Measurements from ENCODE around the gene ASIC3. TPM values are rescaled to one million over a fixed set of nuclear protein-coding genes. Genes with fewer than 3 reads are reported as not detected.

The ASIC3 gene
- not detected in 2 replicates for total RNA-seq (2012; rRNA removed)
- 0.70 and 0.74 TPM in 2 replicates for polyA plus RNA-seq (2012; rRNA removed)
- polyA plus RNA-seq (2012; cell fraction: cytosol; rRNA removed) = 0.21 and 0.38 TPM in 2 replicates
- 4.8 and 9.1 TPM in 2 replicates for polyA plus RNA-seq (2012; cell fraction: nucleus; rRNA removed; ENCODE audit: low replicate concordance)
- Bru-seq, nascent RNA = percentile 28 among the genes with signal in this experiment
- BruChase-seq, experiment 1, labeled RNA remaining after a 6-hour chase = percentile 50 among the genes with signal in this experiment
- BruChase-seq, experiment 2, labeled RNA remaining after a 2-hour chase = percentile 37 among the genes with signal in this experiment
- long read RNA-seq, partial matches to known transcripts = 2 of 3 reads
- long read RNA-seq, other reads (novel, unspliced or antisense) = 1 of 3 reads

DNA sequence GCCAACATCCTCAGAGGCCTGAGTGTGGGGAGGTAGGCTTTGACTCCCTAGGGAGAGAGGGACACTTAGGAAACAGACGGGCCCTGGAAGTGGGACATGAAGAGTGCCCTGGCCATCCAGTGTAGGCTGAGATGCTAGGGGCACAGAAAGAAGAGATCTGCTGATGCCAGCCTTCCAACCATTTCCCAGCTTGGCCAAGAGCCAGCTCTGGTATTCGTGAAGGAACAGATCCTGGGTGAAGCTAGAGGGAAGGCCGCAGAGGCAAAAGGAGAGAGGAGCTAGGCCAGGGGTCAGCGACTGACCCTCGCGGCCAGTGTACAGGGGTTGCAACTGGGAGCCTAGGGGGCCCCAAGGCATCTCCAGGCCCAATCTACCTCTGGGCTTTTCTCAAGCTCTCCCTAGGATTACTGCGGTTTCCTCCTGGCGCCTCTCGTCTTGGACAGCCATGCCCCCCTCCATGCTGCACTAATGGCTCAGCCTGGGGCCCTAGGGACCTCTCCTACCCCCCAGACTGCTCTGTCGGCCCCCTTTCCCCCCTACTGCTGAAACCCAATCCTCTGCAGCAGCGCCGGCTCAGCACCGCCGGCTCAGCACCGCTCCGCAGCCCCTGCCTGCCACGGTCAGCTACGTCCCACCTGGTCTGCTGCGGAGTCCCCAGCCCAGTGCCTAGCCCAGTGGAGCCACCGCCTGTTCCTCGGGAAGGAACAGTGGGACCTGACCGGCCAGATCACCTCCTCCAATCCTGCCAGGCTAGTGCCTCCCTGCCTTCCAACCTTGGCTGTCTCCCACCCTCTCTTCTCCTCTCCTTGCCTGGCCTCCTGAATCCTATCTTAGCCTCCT, at the start of gene ASIC3:
ASIC3 (plus strand) TSS at position 556 of the 840 bp plus-strand sequence. CDS start 355 bp downstream, outside the sequence.
- dilution Hi-C loops (cut with HindIII; ENCODE audit: low sequenced_read_pairs, unreplicated experiment) (no loop called here), intact Hi-C loops (cut with micrococcal nuclease) (no loop called here), in situ Hi-C loops (cut with MboI; ENCODE audit: low sequenced_read_pairs) (no loop called here)
- Histone ChIP-seq H4K5ac (ENCODE audit: low read depth, low read length) (no peak within 1 kb of the TSS), H3K4me3 (ENCODE audit: insufficient read depth, low read depth, low read length) (no peak within 1 kb of the TSS), H3K9me3 (ENCODE audit: control insufficient read depth, insufficient read depth, low read length) (no peaks in the 10 kb centered on the region), H2AK5ac (ENCODE audit: low read depth, low read length) (no peak within 1 kb of the TSS), H3K27me3 (ENCODE audit: control insufficient read depth, insufficient read depth, low read length) (no peaks in the 10 kb centered on the region; the same call in 1 of the 2 replicates), H3K56ac (ENCODE audit: extremely low read depth, insufficient read depth, low read length) (no peak within 1 kb of the TSS), H4K20me1 (ENCODE audit: insufficient read depth, low read length) (peaks cover 18% of the 10 kb centered on the region), H2AK9ac (replicated peaks; ENCODE audit: low read depth, low read length, poor library complexity) (no peak within 1 kb of the TSS), H2BK20ac (ENCODE audit: low read depth, low read length) (no peak within 1 kb of the TSS), H3K18ac (ENCODE audit: low read depth, low read length) (no peak within 1 kb of the TSS), H3K23ac (ENCODE audit: low read depth, low read length) (no peak within 1 kb of the TSS), H3K4ac (ENCODE audit: low read depth, low read length) (no peak within 1 kb of the TSS), H3K36me3 (ENCODE audit: control insufficient read depth, insufficient read depth, low read length) (peaks cover 5% of the 10 kb centered on the region; the same call in 1 of the 2 replicates), H3K79me1 (ENCODE audit: low read depth in 1 of 2, low read length in 2 of 2) (no peaks in the 10 kb centered on the region), H3K14ac (replicated peaks; ENCODE audit: low read depth, low read length) (no peak within 1 kb of the TSS), H3K9ac (ENCODE audit: low read depth, low read length) (no peak within 1 kb of the TSS), H3K4me1 (ENCODE audit: control insufficient read depth, insufficient read depth, low read length) (peaks cover 11% of the 10 kb centered on the region; the same call in 1 of the 2 replicates), H3K9me1 (ENCODE audit: insufficient read depth, low read length) (peaks cover 6% of the 10 kb centered on the region; the same call in 1 of the 2 replicates), H2AFZ (replicated peaks; ENCODE audit: low read length, poor library complexity) (no peak within 1 kb of the TSS), H3K4me2 (ENCODE audit: low read depth, low read length) (peak within 1 kb of the TSS; percentile 13; the same call in 1 of the 2 replicates), H3K27ac (ENCODE audit: insufficient read depth, low read length) (no peak within 1 kb of the TSS), H2BK120ac (ENCODE audit: low read depth, low read length) (no peak within 1 kb of the TSS), H2BK5ac (ENCODE audit: low read depth, low read length, poor library complexity, severe bottlenecking) (no peak within 1 kb of the TSS), H4K8ac (ENCODE audit: low read depth in 2 of 2, low read length in 2 of 2) (no peak within 1 kb of the TSS), H2BK15ac (ENCODE audit: low read depth, low read length) (no peak within 1 kb of the TSS), H4K91ac (ENCODE audit: insufficient read depth, low read depth, low read length) (no peak within 1 kb of the TSS)
- ATAC-seq (ENCODE audit: low read depth) = no peak
- ChIA-PET CTCF (no interaction called here), POLR2A (ENCODE audit: unreplicated experiment) (no interaction called here)
- no peak for DNase-seq
- WGBS, 2 experiments (ENCODE audit: extremely low coverage in 2 of 2, insufficient read length in 1 of 2) = 82% methylated on average over 14 of the region's 22 CpGs; no CpG with 5 or more reads in 1 of the 2 experiments
- BruUV-seq (replicated peaks) = no TSS peak
- TF ChIP-seq MAZ (IDR thresholded peaks at IDR 0.05; ENCODE audit: borderline replicate concordance, low read depth, low read length) = no peak
- no peak for TF ChIP-seq BHLHE40 (IDR thresholded peaks at IDR 0.05; ENCODE audit: low read depth, low read length)
- TF ChIP-seq SMC3 (IDR thresholded peaks at IDR 0.05; ENCODE audit: low read depth, low read length) = no peak
- TF ChIP-seq FOS (IDR thresholded peaks at IDR 0.05; ENCODE audit: low read depth, low read length) = no peak
- no peak for TF ChIP-seq CHD1 (IDR thresholded peaks at IDR 0.05; ENCODE audit: low read depth, low read length)
- TF ChIP-seq MAFK (IDR thresholded peaks at IDR 0.05; ENCODE audit: low read depth, low read length) = no peak
- no peak for TF ChIP-seq RCOR1 (IDR thresholded peaks at IDR 0.05; ENCODE audit: insufficient replicate concordance, low read length)
- TF ChIP-seq RAD21 (IDR thresholded peaks at IDR 0.05; ENCODE audit: low read length) = no peak
- no peak for TF ChIP-seq MXI1 (IDR thresholded peaks at IDR 0.05; ENCODE audit: borderline replicate concordance, low read depth, low read length)
- no peak for TF ChIP-seq POLR2A (IDR thresholded peaks at IDR 0.05; ENCODE audit: low read depth, low read length)
- TF ChIP-seq CTCF (conservative IDR thresholded peaks at IDR 0.05; ENCODE audit: low read depth, low read length) = no peak
- TF ChIP-seq RFX5 (IDR thresholded peaks at IDR 0.05; ENCODE audit: low read depth, low read length) = no peak
- TF ChIP-seq ELK1 (IDR thresholded peaks at IDR 0.05; ENCODE audit: borderline replicate concordance, low read depth, low read length) = no peak
- no peak for TF ChIP-seq CEBPB (IDR thresholded peaks at IDR 0.05; ENCODE audit: low read depth, low read length)
- TF ChIP-seq NFE2L2 (IDR thresholded peaks at IDR 0.05; ENCODE audit: low read depth, low read length) = no peak

Measured in IMR-90 (cell line).